Uterus (tissue), 4 donors: Measurements from ENCODE around the gene RABGAP1L. TPM values are rescaled to one million over a fixed set of nuclear protein-coding genes. Genes with fewer than 3 reads are reported as not detected.
"Not testable (repeated sequence)": the region's sequence is repeated elsewhere in the genome, so short reads cannot be mapped to it uniquely, and the experiment has no call there.

Experiments used
- DNase-seq, 2 donors: peaks; one replicate each; pipeline ENCODE4 v3.0.0-alpha.2; 2019 to 2020
- H3K27ac ChIP-seq, 2 donors: fragments of 200-600 bp; sonication (generic); 1 replicate in 1 of 2; 2 replicates in 1 of 2; pipeline ENCODE4 v1.5.1; 2016 to 2018
- H3K27me3 ChIP-seq, 2 donors: fragments of 200-600 bp; sonication (generic); one replicate each; pipeline ENCODE4 v1.5.1; 2018 to 2019; ENCODE audit warnings: control low read depth in 1 of 2
- H3K36me3 ChIP-seq, 2 donors: fragments of 200-600 bp; sonication (generic); one replicate each; pipeline ENCODE4 v1.5.1; 2019; ENCODE audit warnings: control low read depth in 1 of 2
- H3K4me1 ChIP-seq, 2 donors: fragments of 200-600 bp; sonication (generic); one replicate each; pipeline ENCODE4 v1.5.1; 2018 to 2019; ENCODE audit warnings: control low read depth in 1 of 2
- H3K4me3 ChIP-seq, 2 donors: fragments of 200-600 bp; sonication (generic); 1 replicate in 1 of 2; 2 replicates in 1 of 2; pipeline ENCODE4 v1.5.1; 2018 to 2019; ENCODE audit warnings: mild to moderate bottlenecking in 1 of 2
- H3K9me3 ChIP-seq, 2 donors: fragments of 200-600 bp; sonication (generic); one replicate each; pipeline ENCODE4 v1.5.1; 2019; ENCODE audit warnings: control low read depth in 1 of 2
- CTCF ChIP-seq, 4 experiments: fragments of 200-600 bp in 2 of 4; fragments of 450-650 bp in 2 of 4; sonication (generic) in 2 of 4; IDR thresholded peaks; one replicate each; pipeline ENCODE4 v1.5.1; 2016 to 2019; ENCODE audit warnings: antibody characterized with exemption in 4 of 4, mild to moderate bottlenecking in 2 of 4, moderate library complexity in 1 of 4
- POLR2A ChIP-seq, 2 donors: fragments of 450-650 bp; IDR thresholded peaks; one replicate each; pipeline ENCODE4 v1.6.1; 2016; ENCODE audit warnings: antibody characterized with exemption in 2 of 2, mild to moderate bottlenecking in 1 of 2, moderate library complexity in 1 of 2
- intact Hi-C: fragments of 100-400 bp; cut with DNase I; formaldehyde crosslinking; loops from one replicate; pipeline ENCODE4 v1.15.1; 2023; ENCODE audit warnings: low total_unique reads
- total RNA-seq, 4 donors: library from RNA; depleted of rRNA in 3 of 4; stranded (reverse); fragments of >200 nt in 3 of 4; gene quantifications; one replicate each; pipeline versions ENCODE4 v1.1.0 to v1.2.4, GENCODE V29; 2014 to 2023
- donor health status: DM: yes; HTN: yes; CAD: no.

RABGAP1L gene
- total RNA-seq, 4 donors from 2014 or later, result 19.1 to 93.7 (median 35.1) TPM

GRCh38 chr1:174550296-174550695 is 391.0 kb downstream of the RABGAP1L start:
- H3K27ac ChIP-seq, result no peak overlapping the region
- H3K9me3 ChIP-seq, result no peaks in the 10 kb centered on the region
- H3K27me3 ChIP-seq, result no peaks in the 10 kb centered on the region
- TF ChIP-seq CTCF (IDR thresholded peaks at IDR 0.05) (no peak), POLR2A (IDR thresholded peaks at IDR 0.05) (no peak)
- H3K4me1 ChIP-seq, result no peaks in the 10 kb centered on the region
- no peaks in the 10 kb centered on the region for H3K36me3 ChIP-seq
- intact Hi-C loops, result no loop called here
- no peak for DNase-seq
- H3K4me3 ChIP-seq, result no peak overlapping the region

- Histone ChIP-seq H3K36me3 (no peaks in the 10 kb centered on the region), H3K9me3 (no peaks in the 10 kb centered on the region), H3K4me3 (no peak overlapping the region), H3K27ac (no peak overlapping the region), H3K4me1 (no peaks in the 10 kb centered on the region), H3K27me3 (no peaks in the 10 kb centered on the region)
- intact Hi-C loops, result no loop called here
- TF ChIP-seq CTCF (IDR thresholded peaks at IDR 0.05) (no peak), POLR2A (IDR thresholded peaks at IDR 0.05) (no peak)
- DNase-seq, result no peak
Observed at GRCh38 chr1:174556392-174556791, 397.1 kb downstream of the RABGAP1L start.

- TF ChIP-seq CTCF (IDR thresholded peaks at IDR 0.05) (no peak), POLR2A (IDR thresholded peaks at IDR 0.05) (no peak)
- H3K4me3 ChIP-seq, result no peak overlapping the region
- DNase-seq, result no peak
- H3K4me1 ChIP-seq, result no peaks in the 10 kb centered on the region
- no peaks in the 10 kb centered on the region for H3K27me3 ChIP-seq
- no peak overlapping the region for H3K27ac ChIP-seq
- intact Hi-C loops, result no loop called here
- H3K36me3 ChIP-seq, result no peaks in the 10 kb centered on the region
- H3K9me3 ChIP-seq, result no peaks in the 10 kb centered on the region
Observed at GRCh38 chr1:174568551-174568950, 409.2 kb downstream of the RABGAP1L start.

GRCh38 chr1:174569240-174569639 is 409.9 kb downstream of the RABGAP1L start:
- H3K4me3 ChIP-seq, result no peak overlapping the region
- no peaks in the 10 kb centered on the region for H3K27me3 ChIP-seq
- intact Hi-C loops, result no loop called here
- H3K27ac ChIP-seq, result no peak overlapping the region
- H3K36me3 ChIP-seq, result no peaks in the 10 kb centered on the region
- no peaks in the 10 kb centered on the region for H3K9me3 ChIP-seq
- DNase-seq, result no peak
- no peaks in the 10 kb centered on the region for H3K4me1 ChIP-seq
- TF ChIP-seq CTCF (IDR thresholded peaks at IDR 0.05) (no peak), POLR2A (IDR thresholded peaks at IDR 0.05) (no peak)

GRCh38 chr1:174572771-174573170 is 413.5 kb downstream of the RABGAP1L start:
- DNase-seq, result no peak
- TF ChIP-seq CTCF (IDR thresholded peaks at IDR 0.05), result no peak
- TF ChIP-seq POLR2A (IDR thresholded peaks at IDR 0.05), result no peak
- intact Hi-C loops, result no loop called here

GRCh38 chr1:174576120-174576519 is 416.8 kb downstream of the RABGAP1L start:
- H3K9me3 ChIP-seq, H3K27ac ChIP-seq, intact Hi-C loops: not testable (repeated sequence)

More at GRCh38 chr1:174572771-174573170, 413.5 kb downstream of the RABGAP1L start:
- H3K4me3 ChIP-seq, result no peak overlapping the region
- no peaks in the 10 kb centered on the region for H3K36me3 ChIP-seq
- H3K27ac ChIP-seq, result no peak overlapping the region
- no peaks in the 10 kb centered on the region for H3K27me3 ChIP-seq
- no peaks in the 10 kb centered on the region for H3K9me3 ChIP-seq
- no peaks in the 10 kb centered on the region for H3K4me1 ChIP-seq

More at GRCh38 chr1:174576120-174576519, 416.8 kb downstream of the RABGAP1L start:
- DNase-seq, H3K36me3 ChIP-seq, H3K27me3 ChIP-seq, H3K4me1 ChIP-seq, H3K4me3 ChIP-seq: not testable (repeated sequence)
